HepG2 (cell line): ENCODE data around the gene PANX1.

ENCODE experiments used
- ESRRA ChIP-seq: sonication (generic); formaldehyde crosslinking; IDR thresholded peaks from 2 replicates; pipeline ENCODE4 v1.5.1; 2020; ENCODE audit warnings: mild to moderate bottlenecking, low read depth, missing genetic modification reagents
- EZH2 ChIP-seq: conservative IDR thresholded peaks from 2 replicates; pipeline ENCODE4 v1.6.1; 2012; ENCODE audit warnings: mild to moderate bottlenecking, low read depth, low read length, moderate library complexity
- HOXD1 ChIP-seq: sonication (generic); formaldehyde crosslinking; IDR thresholded peaks from 2 replicates; pipeline ENCODE4 v1.5.0; 2020; ENCODE audit warnings: missing genetic modification reagents
- MZF1 ChIP-seq: sonication (generic); formaldehyde crosslinking; IDR thresholded peaks from 2 replicates; pipeline ENCODE4 v1.8.1; 2023; ENCODE audit warnings: mild to moderate bottlenecking, missing genetic modification reagents, borderline replicate concordance
- POLR2A ChIP-seq, 2 experiments: IDR thresholded peaks; 2 replicates each; pipeline ENCODE4 v1.6.1; 2011; ENCODE audit warnings: low read depth in 2 of 2, low read length in 2 of 2, mild to moderate bottlenecking in 1 of 2, moderate library complexity in 1 of 2; ENCODE audit not compliant: insufficient read depth in 1 of 2
- SMARCE1 ChIP-seq: fragments of 450-650 bp; IDR thresholded peaks from 2 replicates; pipeline ENCODE4 v1.6.1; 2017; ENCODE audit warnings: borderline replicate concordance
- ZNF350 ChIP-seq: sonication (generic); formaldehyde crosslinking; IDR thresholded peaks from 2 replicates; pipeline ENCODE4 v1.4.0; 2020; ENCODE audit warnings: mild to moderate bottlenecking, low read depth, missing genetic modification reagents, borderline replicate concordance
- ZNF562 ChIP-seq: sonication (generic); formaldehyde crosslinking; IDR thresholded peaks from 2 replicates; pipeline ENCODE4 v1.8.0; 2022; ENCODE audit warnings: missing genetic modification reagents, borderline replicate concordance
- TF ChIP-seq, protein P1 (sequence below): sonication (generic); formaldehyde crosslinking; IDR thresholded peaks from 2 replicates; pipeline ENCODE4 v1.9.0; 2021; ENCODE audit warnings: missing genetic modification reagents, borderline replicate concordance
- TF ChIP-seq, protein P2 (sequence below), 2 experiments: sonication (generic) in 1 of 2; formaldehyde crosslinking in 1 of 2; IDR thresholded peaks; 2 replicates each; pipeline versions ENCODE4 v1.4.0 to v1.6.1; 2018 to 2020; ENCODE audit warnings: missing genetic modification reagents in 2 of 2, borderline replicate concordance in 1 of 2, low read depth in 1 of 2, mild to moderate bottlenecking in 1 of 2, missing biosample characterization in 1 of 2

DNA sequence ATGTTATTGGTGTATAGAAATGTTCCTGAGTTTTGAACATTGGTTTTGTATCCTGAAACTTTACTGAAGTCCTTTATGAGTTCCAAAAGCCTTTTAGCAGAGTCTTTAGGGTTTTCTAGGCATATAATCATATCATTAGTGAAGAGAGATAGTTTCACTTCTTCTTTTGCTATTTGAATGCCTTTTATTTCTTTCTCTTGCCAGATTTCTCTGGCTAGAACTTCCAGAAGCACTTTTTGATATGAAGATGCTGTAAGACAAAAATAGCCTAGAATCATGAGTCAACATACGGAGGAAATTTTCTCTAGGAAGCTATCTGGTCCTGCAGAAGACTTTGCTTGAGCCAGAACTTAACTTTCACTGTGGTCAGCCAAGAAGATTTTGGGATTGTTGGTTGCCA is 89.1 kb downstream of the PANX1 start:
- no peak for TF ChIP-seq POLR2A (IDR thresholded peaks at IDR 0.05; ENCODE audit: insufficient read depth in 1 of 2, low read depth in 2 of 2, low read length in 2 of 2)
- no peak for TF ChIP-seq ZNF350 (CRISPR knock-in tag)
- TF ChIP-seq ESRRA (CRISPR knock-in tag): no peak
- no peak for TF ChIP-seq MZF1 (CRISPR knock-in tag)
- TF ChIP-seq, protein P1, sequence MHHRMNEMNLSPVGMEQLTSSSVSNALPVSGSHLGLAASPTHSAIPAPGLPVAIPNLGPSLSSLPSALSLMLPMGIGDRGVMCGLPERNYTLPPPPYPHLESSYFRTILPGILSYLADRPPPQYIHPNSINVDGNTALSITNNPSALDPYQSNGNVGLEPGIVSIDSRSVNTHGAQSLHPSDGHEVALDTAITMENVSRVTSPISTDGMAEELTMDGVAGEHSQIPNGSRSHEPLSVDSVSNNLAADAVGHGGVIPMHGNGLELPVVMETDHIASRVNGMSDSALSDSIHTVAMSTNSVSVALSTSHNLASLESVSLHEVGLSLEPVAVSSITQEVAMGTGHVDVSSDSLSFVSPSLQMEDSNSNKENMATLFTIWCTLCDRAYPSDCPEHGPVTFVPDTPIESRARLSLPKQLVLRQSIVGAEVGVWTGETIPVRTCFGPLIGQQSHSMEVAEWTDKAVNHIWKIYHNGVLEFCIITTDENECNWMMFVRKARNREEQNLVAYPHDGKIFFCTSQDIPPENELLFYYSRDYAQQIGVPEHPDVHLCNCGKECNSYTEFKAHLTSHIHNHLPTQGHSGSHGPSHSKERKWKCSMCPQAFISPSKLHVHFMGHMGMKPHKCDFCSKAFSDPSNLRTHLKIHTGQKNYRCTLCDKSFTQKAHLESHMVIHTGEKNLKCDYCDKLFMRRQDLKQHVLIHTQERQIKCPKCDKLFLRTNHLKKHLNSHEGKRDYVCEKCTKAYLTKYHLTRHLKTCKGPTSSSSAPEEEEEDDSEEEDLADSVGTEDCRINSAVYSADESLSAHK (CRISPR knock-in tag): no peak
- TF ChIP-seq SMARCE1: no peak
- TF ChIP-seq ZNF562 (CRISPR knock-in tag): no peak
- TF ChIP-seq EZH2: no peak
- no peak for TF ChIP-seq HOXD1 (CRISPR knock-in tag)
- TF ChIP-seq, protein P2, sequence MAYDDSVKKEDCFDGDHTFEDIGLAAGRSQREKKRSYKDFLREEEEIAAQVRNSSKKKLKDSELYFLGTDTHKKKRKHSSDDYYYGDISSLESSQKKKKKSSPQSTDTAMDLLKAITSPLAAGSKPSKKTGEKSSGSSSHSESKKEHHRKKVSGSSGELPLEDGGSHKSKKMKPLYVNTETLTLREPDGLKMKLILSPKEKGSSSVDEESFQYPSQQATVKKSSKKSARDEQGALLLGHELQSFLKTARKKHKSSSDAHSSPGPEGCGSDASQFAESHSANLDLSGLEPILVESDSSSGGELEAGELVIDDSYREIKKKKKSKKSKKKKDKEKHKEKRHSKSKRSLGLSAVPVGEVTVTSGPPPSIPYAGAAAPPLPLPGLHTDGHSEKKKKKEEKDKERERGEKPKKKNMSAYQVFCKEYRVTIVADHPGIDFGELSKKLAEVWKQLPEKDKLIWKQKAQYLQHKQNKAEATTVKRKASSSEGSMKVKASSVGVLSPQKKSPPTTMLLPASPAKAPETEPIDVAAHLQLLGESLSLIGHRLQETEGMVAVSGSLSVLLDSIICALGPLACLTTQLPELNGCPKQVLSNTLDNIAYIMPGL (CRISPR knock-in tag; IDR thresholded peaks at IDR 0.05; ENCODE audit: borderline replicate concordance in 1 of 2, low read depth in 1 of 2): no peak
